GM21528 (cell line): ENCODE measurements around the gene C1orf116.

Source experiments
- ATAC-seq: cut with Tn5 transposase; IDR thresholded peaks from one replicate; pipeline ENCODE4 v1.9.1; 2021; ENCODE audit warnings: mild to moderate bottlenecking, moderate library complexity; ENCODE audit not compliant: unreplicated experiment, low FRiP score

The C1orf116 gene

GRCh38 chr1:207036865-207037264, 4.3 kb upstream of the C1orf116 start:
- no peak for ATAC-seq

- no peak for ATAC-seq
Observed at GRCh38 chr1:207035877-207036551, 3.5 kb upstream of the C1orf116 start.

- ATAC-seq = no peak
Observed at GRCh38 chr1:207034998-207035397, 2.4 kb upstream of the C1orf116 start.

- ATAC-seq = no peak
Observed at GRCh38 chr1:207034208-207034607, 1.7 kb upstream of the C1orf116 start.

GRCh38 chr1:207033302-207033701, 746 bp upstream of the C1orf116 start:
- ATAC-seq = no peak

- no peak for ATAC-seq
Observed at GRCh38 chr1:207031632-207032264, 808 bp downstream of the C1orf116 start.

GRCh38 chr1:207031016-207031415, 1.5 kb downstream of the C1orf116 start:
- ATAC-seq = no peak

GRCh38 chr1:207030522-207031009, 2.0 kb downstream of the C1orf116 start:
- no peak for ATAC-seq

GRCh38 chr1:207029701-207030521, 2.6 kb downstream of the C1orf116 start:
- no peak for ATAC-seq

- no peak for ATAC-seq
Observed at GRCh38 chr1:207028884-207029650, 3.5 kb downstream of the C1orf116 start.

- ATAC-seq = no peak
Observed at GRCh38 chr1:207027921-207028320, 4.6 kb downstream of the C1orf116 start.

- no peak for ATAC-seq
Observed at GRCh38 chr1:207027206-207027777, 5.3 kb downstream of the C1orf116 start.

GRCh38 chr1:207026104-207026534, 6.4 kb downstream of the C1orf116 start:
- ATAC-seq = no peak

GRCh38 chr1:207025146-207025880, 7.2 kb downstream of the C1orf116 start:
- ATAC-seq = no peak

- no peak for ATAC-seq
Observed at GRCh38 chr1:207024202-207025145, 8.1 kb downstream of the C1orf116 start.

GRCh38 chr1:207022996-207023679, 9.4 kb downstream of the C1orf116 start:
- no peak for ATAC-seq

- no peak for ATAC-seq
Observed at GRCh38 chr1:207021876-207022596, 10.5 kb downstream of the C1orf116 start.
